H9 (cell line): Measurements from ENCODE around the gene PCSK1N. TPM values are rescaled to one million over a fixed set of nuclear protein-coding genes. Genes with fewer than 3 reads are reported as not detected.

Experiments
- DNase-seq: peaks from one replicate; pipeline ENCODE4 v3.0.0-alpha.2; 2017
- H2AFZ ChIP-seq: one replicate; pipeline ENCODE4 v1.6.1; 2013; ENCODE audit warnings: mild to moderate bottlenecking, low read length, control low read depth, moderate library complexity
- H2AK5ac ChIP-seq: 2 replicates; pipeline ENCODE4 v1.6.1; 2013; ENCODE audit warnings: low read length, control low read depth, mixed read lengths; ENCODE audit not compliant: insufficient read length
- H2BK120ac ChIP-seq: one replicate; pipeline ENCODE4 v1.6.1; 2013; ENCODE audit warnings: low read depth, mild to moderate bottlenecking, low read length, control low read depth, inconsistent platforms; ENCODE audit not compliant: poor library complexity, severe bottlenecking
- H2BK12ac ChIP-seq: 2 replicates; pipeline ENCODE4 v1.6.1; 2013; ENCODE audit warnings: low read length, control low read depth, mixed read lengths, low read depth; ENCODE audit not compliant: insufficient read length
- H2BK15ac ChIP-seq: 2 replicates; pipeline ENCODE4 v1.6.1; 2013; ENCODE audit warnings: low read depth, low read length, control low read depth
- H2BK20ac ChIP-seq: one replicate; pipeline ENCODE4 v1.6.1; 2013; ENCODE audit warnings: low read depth, mild to moderate bottlenecking, low read length, control low read depth, inconsistent platforms; ENCODE audit not compliant: poor library complexity, severe bottlenecking
- H2BK5ac ChIP-seq: 2 replicates; pipeline ENCODE4 v1.6.1; 2013; ENCODE audit warnings: low read length, control low read depth, mixed read lengths; ENCODE audit not compliant: insufficient read length
- H3K14ac ChIP-seq: 2 replicates; pipeline ENCODE4 v1.6.1; 2013; ENCODE audit warnings: low read length, control low read depth; ENCODE audit not compliant: insufficient read depth
- H3K18ac ChIP-seq: 2 replicates; pipeline ENCODE4 v1.6.1; 2013; ENCODE audit warnings: low read depth, mild to moderate bottlenecking, mixed read lengths, low read length, control low read depth; ENCODE audit not compliant: insufficient read length
- H3K23ac ChIP-seq: 2 replicates; pipeline ENCODE4 v1.6.1; 2013; ENCODE audit warnings: low read length, control low read depth, mixed read lengths, low read depth; ENCODE audit not compliant: insufficient read length
- H3K23me2 ChIP-seq: 2 replicates; pipeline ENCODE4 v1.6.1; 2013; ENCODE audit warnings: low read depth, mild to moderate bottlenecking, mixed read lengths, low read length, control low read depth; ENCODE audit not compliant: insufficient read length, poor library complexity, severe bottlenecking
- H3K27ac ChIP-seq: 2 replicates; pipeline ENCODE4 v1.5.1; 2013; ENCODE audit warnings: low read length, control low read depth, mixed read lengths, low read depth; ENCODE audit not compliant: insufficient read length
- H3K27me3 ChIP-seq: 2 replicates; pipeline ENCODE4 v1.6.1; 2013; ENCODE audit warnings: low read length, control low read depth, inconsistent platforms; ENCODE audit not compliant: insufficient read depth
- H3K4ac ChIP-seq: 2 replicates; pipeline ENCODE4 v1.6.1; 2013; ENCODE audit warnings: low read depth, mild to moderate bottlenecking, control low read depth, inconsistent platforms, low read length, moderate library complexity
- H3K4me1 ChIP-seq: 2 replicates; pipeline ENCODE4 v1.6.1; 2013; ENCODE audit warnings: low read length, control low read depth, inconsistent platforms; ENCODE audit not compliant: insufficient read depth
- H3K4me2 ChIP-seq: 2 replicates; pipeline ENCODE4 v1.6.1; 2013; ENCODE audit warnings: low read length, control low read depth, mixed read lengths; ENCODE audit not compliant: insufficient read length, insufficient read depth
- H3K56ac ChIP-seq: 2 replicates; pipeline ENCODE4 v1.6.1; 2013; ENCODE audit warnings: low read depth, mild to moderate bottlenecking, mixed read lengths, low read length, control low read depth; ENCODE audit not compliant: insufficient read length
- H3K79me1 ChIP-seq: 2 replicates; pipeline ENCODE4 v1.6.1; 2013; ENCODE audit warnings: low read depth, mild to moderate bottlenecking, moderate library complexity, low read length, control low read depth, inconsistent platforms; ENCODE audit not compliant: insufficient read depth, poor library complexity, severe bottlenecking
- H3K79me2 ChIP-seq: 2 replicates; pipeline ENCODE4 v1.6.1; 2013; ENCODE audit warnings: low read length, control low read depth, inconsistent platforms; ENCODE audit not compliant: insufficient read depth
- H3K9ac ChIP-seq: 2 replicates; pipeline ENCODE4 v1.6.1; 2013; ENCODE audit warnings: low read length, control low read depth, mixed read lengths; ENCODE audit not compliant: insufficient read length; ENCODE audit errors: extremely low read depth
- H3K9me3 ChIP-seq: one replicate; pipeline ENCODE4 v1.6.1; 2013; ENCODE audit warnings: low read depth, low read length, inconsistent platforms; ENCODE audit not compliant: control insufficient read depth
- H3T11ph ChIP-seq: one replicate; pipeline ENCODE4 v1.6.1; 2013; ENCODE audit warnings: mild to moderate bottlenecking, low read length, control low read depth, inconsistent platforms
- H4K20me1 ChIP-seq: one replicate; pipeline ENCODE4 v1.6.1; 2013; ENCODE audit not compliant: control insufficient read depth, insufficient read length, insufficient read depth
- H4K5ac ChIP-seq: 2 replicates; pipeline ENCODE4 v1.6.1; 2013; ENCODE audit warnings: low read depth, mild to moderate bottlenecking, mixed read lengths, low read length, control low read depth; ENCODE audit not compliant: insufficient read length
- H4K8ac ChIP-seq: replicated peaks from 2 replicates; pipeline ENCODE4 v1.6.1; 2013; ENCODE audit warnings: low read length, control low read depth, mixed read lengths, low read depth; ENCODE audit not compliant: insufficient read length
- H4K91ac ChIP-seq: 2 replicates; pipeline ENCODE4 v1.6.1; 2013; ENCODE audit warnings: low read depth, mild to moderate bottlenecking, moderate library complexity, mixed read lengths, low read length, control low read depth; ENCODE audit not compliant: insufficient read length
- H3K27ac Mint-ChIP-seq, 3 experiments: 2 replicates in 2 of 3; 3 replicates in 1 of 3; pipeline ENCODE4 v1.8.0; 2020 to 2021; ENCODE audit warnings: mixed read lengths in 3 of 3, mild to moderate bottlenecking in 1 of 3, moderate library complexity in 1 of 3
- H3K27me3 Mint-ChIP-seq: 2 replicates; pipeline ENCODE4 v1.8.0; 2021; ENCODE audit warnings: low read depth, mild to moderate bottlenecking, moderate library complexity, mixed read lengths
- H3K36me3 Mint-ChIP-seq, 3 experiments: 2 replicates in 2 of 3; 3 replicates in 1 of 3; pipeline ENCODE4 v1.8.0; 2020 to 2021; ENCODE audit warnings: low read depth in 3 of 3, mixed read lengths in 3 of 3; ENCODE audit not compliant: insufficient read depth in 1 of 3
- H3K4me1 Mint-ChIP-seq, 2 experiments: 2 replicates each; pipeline ENCODE4 v1.8.0; 2020; ENCODE audit warnings: mixed read lengths in 2 of 2
- H3K4me3 Mint-ChIP-seq, 2 experiments: 2 replicates in 1 of 2; 3 replicates in 1 of 2; pipeline ENCODE4 v1.8.0; 2020 to 2021; ENCODE audit warnings: mild to moderate bottlenecking in 2 of 2, mixed read lengths in 2 of 2, moderate library complexity in 1 of 2
- H3K9me3 Mint-ChIP-seq, 2 experiments: 2 replicates in 1 of 2; 3 replicates in 1 of 2; pipeline ENCODE4 v1.8.0; 2020; ENCODE audit warnings: mild to moderate bottlenecking in 2 of 2, mixed read lengths in 2 of 2, moderate library complexity in 1 of 2
- WGBS: extraction: QIAGEN DNeasy Blood & Tissue Kit; methylation state at CpG from one replicate; pipeline ENCODE4 v1.1.7; 2013; ENCODE audit warnings: missing lambda C conversion rate, low lambda C conversion rate, mixed read lengths; ENCODE audit not compliant: insufficient read length; ENCODE audit errors: extremely low coverage; 5-methylcytosine and 5-hydroxymethylcytosine counted together
- total RNA-seq: library from RNA; stranded (reverse); gene quantifications from 2 replicates; pipeline ENCODE4 v1.2.1, GENCODE V29; 2021
- TF ChIP-seq, protein P1 (sequence below): fragments of 200-600 bp; sonication (generic); conservative IDR thresholded peaks from 3 replicates; pipeline ENCODE4 v1.8.0; 2021; ENCODE audit warnings: antibody characterized with exemption, mild to moderate bottlenecking

PCSK1N gene
- total RNA-seq, 1 experiment from 2014 or later = 3.9 TPM

- no peak overlapping the region for H3K56ac ChIP-seq
- no peak overlapping the region for H4K91ac ChIP-seq
- H3K27me3 ChIP-seq = peaks cover 5% of the 10 kb centered on the region
- H3K14ac ChIP-seq = no peak overlapping the region
- no peak overlapping the region for H2AFZ ChIP-seq
- H4K8ac ChIP-seq = no peak overlapping the region
- no peak overlapping the region for H3K27ac ChIP-seq
- WGBS = no CpG with 5 or more reads among the region's 24 CpGs
- Mint-ChIP-seq H3K9me3 (peaks cover 68 to 77% of the 10 kb centered on the region in 2 experiments), H3K4me1 (peaks cover under 1 to 10% of the 10 kb centered on the region in 2 experiments), H3K27ac (no peak overlapping the region), H3K4me3 (no peak overlapping the region), H3K27me3 (peaks cover 44% of the 10 kb centered on the region), H3K36me3 (peaks cover 21 to 26% (median 23%) of the 10 kb centered on the region in 3 experiments)
- no peak overlapping the region for H4K5ac ChIP-seq
- DNase-seq = no peak
- H3K18ac ChIP-seq = no peak overlapping the region
- no peak overlapping the region for H2AK5ac ChIP-seq
- H3K23me2 ChIP-seq = no peaks in the 10 kb centered on the region
- no peak overlapping the region for H3K4me2 ChIP-seq
- no peak overlapping the region for H3K23ac ChIP-seq
- H3K79me1 ChIP-seq = no peaks in the 10 kb centered on the region
- H4K20me1 ChIP-seq = no peaks in the 10 kb centered on the region
- H2BK5ac ChIP-seq = no peak overlapping the region
- H3K4ac ChIP-seq = no peak overlapping the region
- no peak overlapping the region for H3K9ac ChIP-seq
- TF ChIP-seq, protein P1, sequence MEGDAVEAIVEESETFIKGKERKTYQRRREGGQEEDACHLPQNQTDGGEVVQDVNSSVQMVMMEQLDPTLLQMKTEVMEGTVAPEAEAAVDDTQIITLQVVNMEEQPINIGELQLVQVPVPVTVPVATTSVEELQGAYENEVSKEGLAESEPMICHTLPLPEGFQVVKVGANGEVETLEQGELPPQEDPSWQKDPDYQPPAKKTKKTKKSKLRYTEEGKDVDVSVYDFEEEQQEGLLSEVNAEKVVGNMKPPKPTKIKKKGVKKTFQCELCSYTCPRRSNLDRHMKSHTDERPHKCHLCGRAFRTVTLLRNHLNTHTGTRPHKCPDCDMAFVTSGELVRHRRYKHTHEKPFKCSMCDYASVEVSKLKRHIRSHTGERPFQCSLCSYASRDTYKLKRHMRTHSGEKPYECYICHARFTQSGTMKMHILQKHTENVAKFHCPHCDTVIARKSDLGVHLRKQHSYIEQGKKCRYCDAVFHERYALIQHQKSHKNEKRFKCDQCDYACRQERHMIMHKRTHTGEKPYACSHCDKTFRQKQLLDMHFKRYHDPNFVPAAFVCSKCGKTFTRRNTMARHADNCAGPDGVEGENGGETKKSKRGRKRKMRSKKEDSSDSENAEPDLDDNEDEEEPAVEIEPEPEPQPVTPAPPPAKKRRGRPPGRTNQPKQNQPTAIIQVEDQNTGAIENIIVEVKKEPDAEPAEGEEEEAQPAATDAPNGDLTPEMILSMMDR = no peak
- H3T11ph ChIP-seq = no peak overlapping the region
- H3K4me1 ChIP-seq = no peaks in the 10 kb centered on the region
- no peak overlapping the region for H2BK15ac ChIP-seq
- no peaks in the 10 kb centered on the region for H3K79me2 ChIP-seq
- H2BK120ac ChIP-seq = no peak overlapping the region
- no peak overlapping the region for H2BK12ac ChIP-seq
- peaks cover 14% of the 10 kb centered on the region for H3K9me3 ChIP-seq
- no peak overlapping the region for H2BK20ac ChIP-seq
Measured at GRCh38 chrX:48829016-48829735, 6.2 kb downstream of the PCSK1N start.
